ENCODE results near the gene RAB31. TPM values are rescaled to one million over a fixed set of nuclear protein-coding genes. Genes with fewer than 3 reads are reported as not detected.

RAB31 gene
- polyA plus RNA-seq, 1 of the 3 experiments (the other 2 are of a cell fraction) = 23.0 TPM

GRCh38 chr18:9829397-9829712 is 121.3 kb downstream of the RAB31 start:
- no peak for DNase-seq
- TF ChIP-seq SIN3A (IDR thresholded peaks at IDR 0.05; ENCODE audit: borderline replicate concordance, low read depth, low read length) = no peak
- TF ChIP-seq GATA2 (CRISPR knock-in tag; IDR thresholded peaks at IDR 0.05) = no peak
- TF ChIP-seq RCOR1 (IDR thresholded peaks at IDR 0.05; ENCODE audit: low read length) = no peak
- no peak for TF ChIP-seq JUND (IDR thresholded peaks at IDR 0.05)
- TF ChIP-seq POLR2AphosphoS5 (IDR thresholded peaks at IDR 0.05; ENCODE audit: low read depth, low read length) = no peak
- no peak for TF ChIP-seq PBX3 (IDR thresholded peaks at IDR 0.05)
- TF ChIP-seq YY1 (IDR thresholded peaks at IDR 0.05; ENCODE audit: low read depth) = no peak
- TF ChIP-seq FOSL2 (IDR thresholded peaks at IDR 0.05; ENCODE audit: borderline replicate concordance, low read depth) = no peak
- Histone ChIP-seq H3F3A (replicated peaks; ENCODE audit: insufficient read depth) (peaks cover 21% of the 10 kb centered on the region), H3K27me3 (ENCODE audit: insufficient read depth) (no peaks in the 10 kb centered on the region), H3K9me3 (no peaks in the 10 kb centered on the region), H3K9me2 (no peaks in the 10 kb centered on the region), H3K79me2 (ENCODE audit: insufficient read depth) (peaks cover 15% of the 10 kb centered on the region; the same call in 1 of the 2 replicates), H3K4me1 (ENCODE audit: control insufficient read depth in 1 of 2, insufficient read depth in 2 of 2, low read depth in 1 of 2, low read length in 1 of 2) (peaks cover 8 to 36% of the 10 kb centered on the region in 2 experiments), H3K4me2 (no peak overlapping the region), H4K20me1 (ENCODE audit: insufficient read depth) (no peaks in the 10 kb centered on the region), H3K36me3 (replicated peaks in 1 of 2; ENCODE audit: control insufficient read depth in 1 of 2, insufficient read depth in 2 of 2, low read length in 1 of 2) (no peaks in the 10 kb centered on the region), H3K27ac (ENCODE audit: low read depth in 2 of 2, low read length in 1 of 2) (no peak overlapping the region; a peak in 1 of 4 replicates), H2AFZ (ENCODE audit: low read depth) (no peak overlapping the region), H3K4me3 (ENCODE audit: low read depth in 2 of 2, low read length in 1 of 2) (no peak overlapping the region), H3K9ac (no peak overlapping the region)
- 90% methylated on average over 6 of the region's 6 CpGs for whole genome bisulfite sequencing (ENCODE audit: low lambda C conversion rate)
- ChIA-PET CTCF (no interaction called here), POLR2A (no interaction called here)

DNA sequence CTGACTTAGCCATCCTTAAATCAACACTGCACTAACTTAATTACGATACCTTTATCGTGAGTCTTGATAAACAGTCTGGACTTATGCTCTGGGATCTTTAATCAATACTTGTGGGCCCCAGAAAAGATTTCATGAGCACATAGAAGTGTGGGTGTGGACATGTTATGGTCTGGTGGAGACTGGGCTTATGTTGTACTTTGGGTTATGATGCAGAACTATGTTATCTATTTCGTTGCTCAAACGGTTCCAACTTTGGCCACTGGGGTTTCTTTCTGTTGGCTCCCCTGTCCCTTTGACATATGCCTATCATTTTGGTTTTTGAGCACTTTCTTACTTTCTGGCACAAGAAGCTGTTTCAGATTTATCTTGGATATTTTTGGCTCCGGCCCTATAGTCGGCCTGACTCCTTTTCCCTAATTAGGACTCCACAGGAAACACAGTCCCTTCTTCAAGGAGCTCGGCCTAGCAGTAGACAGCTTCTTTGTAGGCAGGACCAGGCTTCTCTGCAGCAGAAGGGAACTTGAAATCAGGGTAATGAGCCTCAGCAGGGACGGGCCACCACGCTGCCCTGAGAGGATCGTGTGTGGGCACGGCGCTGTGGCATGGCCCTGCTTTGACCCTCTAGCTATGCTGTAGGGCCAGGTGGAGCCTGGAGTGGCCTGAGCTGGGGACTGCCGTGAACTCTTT is 123.1 kb downstream of the RAB31 start:
- 92% methylated on average over 12 of the region's 13 CpGs for WGBS (ENCODE audit: low lambda C conversion rate)
- TF ChIP-seq MAX (IDR thresholded peaks at IDR 0.05; ENCODE audit: low read depth) (no peak), FOXJ3 (CRISPR knock-in tag; IDR thresholded peaks at IDR 0.05) (no peak), EP300 (IDR thresholded peaks at IDR 0.05; ENCODE audit: borderline replicate concordance in 1 of 2, low read depth in 1 of 2, low read length in 1 of 2) (no peak)
- no peaks in the 10 kb centered on the region for H4K20me1 ChIP-seq (ENCODE audit: insufficient read depth)
- H3K79me2 ChIP-seq (ENCODE audit: insufficient read depth) = peaks cover 15% of the 10 kb centered on the region; the same call in 1 of the 2 replicates
- H3K4me2 ChIP-seq = no peak overlapping the region
- DNase-seq = no peak
- POLR2A ChIA-PET = interaction anchor here (1.0 kb wide), 1 partner anchor 15 kb away, joined by 3 read pairs; no protein-coding TSS in a partner anchor
- CTCF ChIA-PET = no interaction called here
- no peak overlapping the region for H3K4me3 ChIP-seq (ENCODE audit: low read depth in 2 of 2, low read length in 1 of 2)
- no peaks in the 10 kb centered on the region for H3K36me3 ChIP-seq (replicated peaks in 1 of 2; ENCODE audit: control insufficient read depth in 1 of 2, insufficient read depth in 2 of 2, low read length in 1 of 2)
- peaks cover 9 to 24% of the 10 kb centered on the region in 2 experiments for H3K4me1 ChIP-seq (ENCODE audit: control insufficient read depth in 1 of 2, insufficient read depth in 2 of 2, low read depth in 1 of 2, low read length in 1 of 2)
- no peak overlapping the region for H3K27ac ChIP-seq (ENCODE audit: low read depth in 2 of 2, low read length in 1 of 2)
- H3K9me3 ChIP-seq = no peaks in the 10 kb centered on the region
- H3F3A ChIP-seq (replicated peaks; ENCODE audit: insufficient read depth) = peaks cover 21% of the 10 kb centered on the region
- H3K9me2 ChIP-seq = no peaks in the 10 kb centered on the region
- no peak overlapping the region for H3K9ac ChIP-seq
- H2AFZ ChIP-seq (ENCODE audit: low read depth) = no peak overlapping the region
- no peaks in the 10 kb centered on the region for H3K27me3 ChIP-seq (ENCODE audit: insufficient read depth)

All from SK-N-SH (cell line).